B cell (primary cell): ENCODE results near the gene TBK1. TPM values are rescaled to one million over a fixed set of nuclear protein-coding genes. Genes with fewer than 3 reads are reported as not detected.

Source experiments
- ATAC-seq: fragments of 200-7000 bp; cut with Tn5 transposase; one replicate; pipeline ENCODE4 v1.10.0; 2021; ENCODE audit warnings: low read depth, mild to moderate bottlenecking, moderate number of reproducible peaks, moderate library complexity
- CTCF ChIA-PET: fragments of 350-600 bp; sonication (Branson Sonifier 250); formaldehyde crosslinking; loops from one replicate; lab custom pipeline; 2021; ENCODE audit warnings: antibody characterized with exemption, inconsistent platforms; lab: Charles Lee
- POLR2A ChIA-PET: fragments of 350-600 bp; sonication (Branson Sonifier 250); formaldehyde crosslinking; loops from one replicate; lab custom pipeline; 2021; ENCODE audit warnings: antibody characterized with exemption; lab: Charles Lee
- DNase-seq: peaks from one replicate; pipeline ENCODE4 v3.0.0; 2013
- H2AFZ ChIP-seq: 2 replicates; pipeline ENCODE4 v1.6.1; 2012; ENCODE audit warnings: mild to moderate bottlenecking, low read depth, low read length; ENCODE audit not compliant: insufficient read depth, poor library complexity, severe bottlenecking
- H3K27ac ChIP-seq, 2 donors: 1 replicate in 1 of 2; 2 replicates in 1 of 2; pipeline ENCODE4 v1.5.1; 2012 to 2013; ENCODE audit warnings: low read length in 2 of 2, mild to moderate bottlenecking in 2 of 2, moderate library complexity in 1 of 2
- H3K27me3 ChIP-seq, 4 experiments: fragments of 200-600 bp in 1 of 4; sonication (generic) in 1 of 4; replicated peaks in 1 of 4; 1 replicate in 2 of 4; 2 replicates in 2 of 4; pipeline versions ENCODE4 v1.6.1 to v1.7.0; 2013 to 2016; ENCODE audit warnings: low read length in 3 of 4, mild to moderate bottlenecking in 2 of 4, mixed read lengths in 1 of 4, moderate library complexity in 1 of 4; ENCODE audit not compliant: insufficient read depth in 4 of 4, control insufficient read depth in 3 of 4; ENCODE audit errors: control extremely low read depth in 1 of 4
- H3K36me3 ChIP-seq, 2 experiments: replicated peaks in 1 of 2; 1 replicate in 1 of 2; 2 replicates in 1 of 2; pipeline versions ENCODE4 v1.6.1 to v1.7.1; 2013; ENCODE audit warnings: low read length in 1 of 2; ENCODE audit not compliant: insufficient read depth in 2 of 2, control insufficient read depth in 1 of 2; ENCODE audit errors: control extremely low read depth in 1 of 2, extremely low read depth in 1 of 2
- H3K4me1 ChIP-seq, 2 donors: fragments of 200-600 bp in 1 of 2; sonication (generic) in 1 of 2; 1 replicate in 1 of 2; 2 replicates in 1 of 2; pipeline versions ENCODE4 v1.5.1 to v1.6.1; 2013 to 2017; ENCODE audit warnings: low read length in 2 of 2; ENCODE audit not compliant: control insufficient read depth in 2 of 2, insufficient read depth in 2 of 2
- H3K4me2 ChIP-seq: replicated peaks from 2 replicates; pipeline ENCODE3; 2012; ENCODE audit warnings: mild to moderate bottlenecking, low read depth, low read length; ENCODE audit not compliant: poor library complexity, severe bottlenecking
- H3K4me3 ChIP-seq, 5 experiments: fragments of 200-600 bp in 1 of 5; sonication (generic) in 1 of 5; 1 replicate in 3 of 5; 2 replicates in 2 of 5; pipeline versions ENCODE4 v1.5.1 to v1.7.0; 2011 to 2016; ENCODE audit warnings: low read length in 4 of 5, mild to moderate bottlenecking in 4 of 5, low read depth in 2 of 5, control low read depth in 1 of 5, moderate library complexity in 1 of 5; ENCODE audit not compliant: insufficient read depth in 1 of 5; ENCODE audit errors: control extremely low read depth in 1 of 5, extremely low read depth in 1 of 5
- H3K79me2 ChIP-seq: fragments of 200-600 bp; sonication (generic); one replicate; pipeline ENCODE4 v1.6.0; 2016; ENCODE audit warnings: low read length; ENCODE audit not compliant: control insufficient read depth, insufficient read depth
- H3K9ac ChIP-seq: fragments of 200-600 bp; sonication (generic); 2 replicates; pipeline ENCODE4 v1.6.1; 2017; ENCODE audit warnings: mild to moderate bottlenecking, low read length, moderate library complexity
- H3K9me3 ChIP-seq, 3 donors: one replicate each; pipeline versions ENCODE4 v1.6.1 to v1.7.1; 2013; ENCODE audit warnings: low read length in 2 of 3; ENCODE audit not compliant: control insufficient read depth in 2 of 3, insufficient read depth in 1 of 3; ENCODE audit errors: control extremely low read depth in 1 of 3
- H4K20me1 ChIP-seq: 2 replicates; pipeline ENCODE4 v1.6.0; 2012; ENCODE audit warnings: mild to moderate bottlenecking, low read length; ENCODE audit not compliant: insufficient read depth, control insufficient read depth, poor library complexity, severe bottlenecking
- H3K27ac Mint-ChIP-seq: one replicate; pipeline ENCODE4 v1.8.0; 2021; ENCODE audit warnings: mixed read lengths
- H3K27me3 Mint-ChIP-seq: one replicate; pipeline ENCODE4 v1.8.0; 2021; ENCODE audit warnings: mixed read lengths
- H3K4me1 Mint-ChIP-seq: one replicate; pipeline ENCODE4 v1.8.0; 2021; ENCODE audit warnings: mixed read lengths
- H3K4me3 Mint-ChIP-seq: one replicate; pipeline ENCODE4 v1.8.0; 2021; ENCODE audit warnings: mixed read lengths
- H3K9me3 Mint-ChIP-seq: one replicate; pipeline ENCODE4 v1.8.0; 2022; ENCODE audit warnings: mixed read lengths; ENCODE audit not compliant: insufficient read depth
- CTCF ChIP-seq: fragments of 200-600 bp; IDR thresholded peaks from one replicate; pipeline ENCODE4 v1.8.0; 2022; ENCODE audit warnings: antibody characterized with exemption, mild to moderate bottlenecking
- EZH2 ChIP-seq: IDR thresholded peaks from 2 replicates; pipeline ENCODE4 v1.6.1; 2012; ENCODE audit warnings: borderline replicate concordance, low read depth, mild to moderate bottlenecking, moderate library complexity, low read length; ENCODE audit not compliant: insufficient read depth, poor library complexity, severe bottlenecking
- WGBS: methylation state at CpG from one replicate; pipeline ENCODE4 v1.1.5; 2013; ENCODE audit warnings: missing lambda C conversion rate; ENCODE audit not compliant: insufficient coverage; 5-methylcytosine and 5-hydroxymethylcytosine counted together
- intact Hi-C: fragments of 100-400 bp; cut with micrococcal nuclease; formaldehyde crosslinking; loops from one replicate; pipeline ENCODE4 v1.10.0; 2022
- polyA plus RNA-seq: library from polyadenylated mRNA; depleted of rRNA; stranded (reverse); fragments of >200 nt; gene quantifications from 2 replicates; pipeline ENCODE4 v1.2.3, GENCODE V29; 2012
- total RNA-seq, 2 donors: library from RNA; stranded (reverse); fragments of 120-200 nt in 1 of 2; gene quantifications; 1 replicate in 1 of 2; 2 replicates in 1 of 2; pipeline versions ENCODE4 v1.2.3 to v1.2.4, GENCODE V29; 2013 to 2022

TBK1 gene
- total and polyA plus RNA-seq, 2 donors (not counting 1 experiment from before 2014, with no cell fraction given): 10.4 to 46.9 TPM

GRCh38 chr12:64510667-64511066 lies 58.7 kb downstream of the TBK1 start:
- H4K20me1 ChIP-seq: no peaks in the 10 kb centered on the region
- ChIA-PET CTCF (no interaction called here), POLR2A (no interaction called here)

GRCh38 chr12:64518396-64518795 lies 66.5 kb downstream of the TBK1 start:
- H3K9me3 Mint-ChIP-seq: no peaks in the 10 kb centered on the region
- H3K4me1 Mint-ChIP-seq: no peaks in the 10 kb centered on the region
- H3K27me3 ChIP-seq: no peaks in the 10 kb centered on the region
- POLR2A ChIA-PET: no interaction called here
- no peak overlapping the region for H3K4me3 Mint-ChIP-seq
- H3K27ac ChIP-seq: no peak overlapping the region
- ATAC-seq (no peak), DNase-seq (no peak)
- H3K27me3 Mint-ChIP-seq: no peaks in the 10 kb centered on the region
- no peak overlapping the region for H3K27ac Mint-ChIP-seq
- intact Hi-C loops: no loop called here
- no peaks in the 10 kb centered on the region for H3K4me1 ChIP-seq
- CTCF ChIA-PET: no interaction called here
- no peak overlapping the region for H3K9ac ChIP-seq
- TF ChIP-seq CTCF (no peak), EZH2 (no peak)
- no peak overlapping the region for H2AFZ ChIP-seq
- H3K4me2 ChIP-seq: no peak overlapping the region
- H3K79me2 ChIP-seq: no peaks in the 10 kb centered on the region
- H3K36me3 ChIP-seq: no peaks in the 10 kb centered on the region
- no peaks in the 10 kb centered on the region for H3K9me3 ChIP-seq
- no peak overlapping the region for H3K4me3 ChIP-seq
- WGBS: 100% methylated on average over 1 of the region's 5 CpGs
- H4K20me1 ChIP-seq: no peaks in the 10 kb centered on the region

More at GRCh38 chr12:64510667-64511066, 58.7 kb downstream of the TBK1 start:
- H3K4me1 ChIP-seq: no peaks in the 10 kb centered on the region
- no peaks in the 10 kb centered on the region for H3K9me3 Mint-ChIP-seq
- TF ChIP-seq CTCF: no peak
- TF ChIP-seq EZH2: no peak
- H3K4me2 ChIP-seq: no peak overlapping the region
- DNase-seq: no peak
- H3K9ac ChIP-seq: no peak overlapping the region
- no peak overlapping the region for H3K27ac Mint-ChIP-seq
- H3K36me3 ChIP-seq: no peaks in the 10 kb centered on the region
- no peak for ATAC-seq
- H3K27me3 ChIP-seq: no peaks in the 10 kb centered on the region
- H2AFZ ChIP-seq: no peak overlapping the region
- no peaks in the 10 kb centered on the region for H3K27me3 Mint-ChIP-seq
- H3K79me2 ChIP-seq: no peaks in the 10 kb centered on the region
- no peak overlapping the region for H3K27ac ChIP-seq
- H3K4me1 Mint-ChIP-seq: no peaks in the 10 kb centered on the region
- no peaks in the 10 kb centered on the region for H3K9me3 ChIP-seq
- no CpG with 5 or more reads among the region's 1 CpG for WGBS
- H3K4me3 Mint-ChIP-seq: no peak overlapping the region
- intact Hi-C loops: no loop called here
- H3K4me3 ChIP-seq: no peak overlapping the region
